Embryonic facial prominence (tissue), 1 donor: Measurements from ENCODE around the gene DIP2C.
A peak's percentile ranks its signal among the peaks of the same experiment; 100 is the strongest.

Experiments
- DNase-seq: peaks from one replicate; pipeline ENCODE4 v3.0.0-alpha.2; 2016; ENCODE audit errors: extremely low spot score

DIP2C gene

DNA sequence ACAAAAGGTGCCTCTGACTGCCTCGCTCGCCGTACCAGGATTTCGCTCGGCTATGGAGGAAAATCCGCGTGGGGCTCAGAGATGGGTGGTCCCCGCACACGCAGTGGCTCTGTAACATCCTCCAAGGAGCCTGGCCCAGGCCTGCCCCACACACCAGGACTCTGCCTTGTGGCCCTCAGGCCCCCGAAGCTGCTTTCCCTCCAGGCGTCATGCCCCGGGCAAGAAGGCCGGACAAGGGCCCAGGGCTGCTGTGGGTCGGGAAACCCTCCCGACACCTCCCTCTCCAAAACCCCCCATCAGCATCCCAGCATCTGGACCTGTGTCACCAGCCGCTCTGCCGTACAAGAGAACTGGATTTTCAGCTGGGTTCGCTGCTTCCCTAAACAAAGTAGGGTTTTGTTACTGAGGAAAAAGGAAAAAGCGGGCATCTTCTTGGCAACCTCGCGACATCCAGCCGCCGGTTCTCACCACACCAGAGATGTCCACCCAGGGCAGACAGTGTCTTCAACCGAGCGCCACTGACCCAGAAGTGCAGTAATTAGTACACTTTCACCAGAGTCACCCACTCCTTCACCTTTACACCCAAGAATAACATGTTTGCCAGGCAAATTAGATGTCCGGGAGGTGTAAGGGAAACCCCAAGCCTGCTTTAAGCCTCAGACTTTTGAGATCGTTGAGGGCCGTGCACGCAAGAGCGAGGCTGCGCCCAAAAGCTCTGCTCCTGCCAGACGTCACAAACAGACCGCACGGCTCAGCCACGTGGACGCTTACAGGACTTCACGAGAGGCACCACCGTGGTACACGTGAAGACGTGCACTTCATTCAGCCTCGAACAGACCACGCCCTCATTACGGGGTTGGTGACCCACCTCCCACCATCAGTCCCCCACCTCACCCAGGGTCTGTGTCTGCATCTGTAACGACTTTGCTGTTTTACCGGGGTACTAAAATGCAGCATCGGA is 62.2 kb downstream of the DIP2C start:
- no peak for DNase-seq

DNA sequence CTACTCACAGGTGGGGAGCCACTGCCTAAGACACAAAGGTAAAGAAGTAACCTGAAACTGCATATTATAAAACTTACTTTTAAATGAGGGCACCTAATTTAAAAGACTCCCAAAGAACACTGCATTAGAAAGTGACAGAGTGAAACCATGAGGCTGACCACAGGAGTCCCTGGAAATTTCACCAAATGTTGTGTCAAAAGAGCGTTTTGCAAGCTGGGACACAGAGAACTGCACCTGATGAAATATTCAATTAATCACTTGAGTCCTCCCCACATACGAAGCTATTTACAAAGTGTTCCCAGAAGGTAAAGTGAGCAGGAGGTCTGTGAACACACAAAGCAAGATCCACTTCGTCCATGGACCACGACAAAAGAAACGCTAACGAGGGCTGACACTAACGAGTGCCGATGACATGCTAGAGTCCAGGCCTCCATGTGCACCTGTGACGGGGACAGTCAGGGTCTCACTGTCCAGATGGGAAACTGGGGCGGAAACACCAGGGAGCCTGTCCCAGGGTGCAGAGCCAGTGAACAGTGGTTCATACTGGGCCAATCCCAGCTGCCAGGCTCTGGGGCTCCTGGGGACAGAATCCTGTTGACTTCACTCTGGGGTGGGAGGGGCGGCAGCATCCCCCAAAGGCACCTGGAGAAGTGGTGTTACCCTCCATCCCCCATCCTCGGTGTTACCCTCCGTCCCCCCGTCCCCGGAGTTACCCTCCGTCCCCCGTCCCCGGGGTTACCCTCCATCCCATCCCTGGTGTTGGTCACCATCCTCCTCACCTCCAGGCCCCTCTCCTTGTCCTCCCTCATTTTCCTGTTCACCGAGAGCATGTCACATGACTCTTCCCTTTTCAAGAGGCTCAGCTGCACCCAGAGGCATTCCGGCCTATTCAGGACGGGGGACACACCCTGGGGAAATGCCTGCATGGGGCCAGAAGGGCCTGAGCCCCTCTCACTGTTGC is 63.4 kb downstream of the DIP2C start:
- no peak for DNase-seq

DNA sequence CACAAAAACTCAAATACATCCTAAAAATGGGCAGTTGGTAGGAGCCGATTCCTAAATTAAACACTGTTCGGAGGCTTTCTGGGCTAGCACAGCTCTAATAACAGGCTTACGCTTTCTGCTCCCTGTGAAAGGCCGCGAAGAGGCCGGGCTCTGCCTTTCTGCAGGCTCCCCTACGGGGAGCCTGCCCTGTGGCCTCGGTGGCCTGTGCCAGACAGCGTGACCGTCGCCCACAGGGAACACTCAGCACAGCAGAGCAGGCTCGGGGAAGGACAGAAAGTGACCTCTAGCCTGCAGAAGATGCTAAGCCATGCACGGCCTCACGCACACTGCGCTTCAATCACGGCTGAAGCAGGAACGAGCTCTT is 64.2 kb downstream of the DIP2C start:
- DNase-seq: no peak

DNA sequence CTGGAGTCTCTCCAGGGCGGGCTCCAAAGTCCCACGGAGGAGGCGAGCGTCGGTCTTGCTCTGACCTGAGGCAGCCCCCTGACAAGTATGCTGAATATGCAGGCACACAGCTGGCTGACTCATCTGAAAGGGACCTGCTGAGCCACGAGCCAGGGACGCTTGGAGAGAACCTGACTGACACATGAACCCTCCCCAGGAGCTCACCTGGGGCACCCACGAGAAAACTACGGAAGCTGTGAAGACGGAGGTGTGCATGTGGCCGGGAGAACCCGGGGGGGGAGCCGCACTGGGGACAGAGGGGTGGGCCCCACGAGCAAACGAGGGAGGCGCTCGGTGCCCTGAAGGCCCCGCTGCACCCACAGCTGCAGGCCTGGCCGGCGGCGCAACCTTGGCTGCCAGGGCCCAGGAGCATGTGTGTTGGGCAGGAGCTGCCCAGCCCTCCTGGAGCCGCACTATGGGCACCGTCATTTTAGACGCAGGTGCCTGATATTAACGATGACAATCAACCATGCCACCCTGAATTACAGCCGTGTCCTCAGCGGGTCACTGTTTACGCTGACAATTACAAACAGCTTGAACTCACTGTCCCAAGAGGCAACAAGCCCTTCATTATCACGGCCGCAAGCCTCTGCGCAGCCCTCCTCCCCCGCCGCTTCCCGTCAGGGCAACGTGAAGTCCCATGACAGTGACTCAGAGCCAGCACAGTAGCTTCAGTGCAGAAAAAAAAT is 64.7 kb downstream of the DIP2C start:
- no peak for DNase-seq

DNA sequence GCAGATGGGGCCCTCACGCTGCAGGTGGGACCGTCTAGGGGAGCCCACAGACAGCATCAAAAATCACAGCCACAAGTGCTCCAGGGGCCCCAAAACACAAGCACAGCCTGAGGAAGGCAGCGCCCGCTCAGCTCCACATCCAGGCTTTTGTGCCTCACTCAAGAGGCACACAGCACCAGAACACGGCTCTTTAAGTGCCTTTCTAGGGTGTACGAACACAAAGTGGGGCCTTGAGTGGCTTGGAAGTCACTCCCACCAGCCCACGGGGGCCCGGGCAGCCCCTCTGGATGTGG is 65.2 kb downstream of the DIP2C start:
- no peak for DNase-seq

DNA sequence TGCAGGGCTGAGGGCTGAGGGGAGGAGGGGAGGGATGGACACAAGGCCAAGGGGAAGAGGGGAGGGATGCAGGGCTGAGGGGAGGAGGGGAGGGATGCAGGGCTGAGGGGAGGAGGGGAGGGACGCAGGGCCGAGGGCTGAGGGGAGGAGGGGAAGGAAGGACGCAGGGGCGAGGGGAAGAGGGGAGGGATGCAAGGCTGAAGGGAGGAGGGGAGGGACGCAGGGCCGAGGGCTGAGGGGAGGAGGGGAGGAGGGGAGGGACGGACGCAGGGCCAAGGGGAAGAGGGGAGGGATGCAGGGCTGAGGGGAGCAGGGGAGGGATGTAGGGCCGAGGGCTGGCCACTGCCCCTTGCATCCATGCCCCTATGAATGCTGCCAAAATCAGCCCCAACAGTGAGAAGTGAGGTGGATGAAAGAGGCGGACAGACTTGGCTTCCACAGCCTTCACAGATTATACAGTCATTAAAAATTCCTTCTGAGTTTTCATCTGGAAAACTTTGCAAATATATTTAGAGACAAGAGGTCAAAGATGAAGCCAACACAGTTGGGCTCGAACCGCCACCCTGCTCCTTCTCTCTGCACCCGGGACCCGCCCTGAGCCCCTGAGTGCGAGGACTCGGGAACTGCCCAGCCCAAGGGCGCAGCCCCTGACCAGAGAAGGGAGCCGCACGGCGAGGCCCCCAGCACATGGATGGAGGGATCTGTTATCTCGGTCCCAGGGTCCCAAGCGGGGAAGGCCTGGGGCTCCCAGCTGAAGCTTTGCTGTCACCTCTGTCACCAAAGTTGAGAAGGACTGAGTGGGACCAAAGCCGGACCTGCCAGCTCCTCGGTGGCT is 65.8 kb downstream of the DIP2C start:
- DNase-seq: no peak

DNA sequence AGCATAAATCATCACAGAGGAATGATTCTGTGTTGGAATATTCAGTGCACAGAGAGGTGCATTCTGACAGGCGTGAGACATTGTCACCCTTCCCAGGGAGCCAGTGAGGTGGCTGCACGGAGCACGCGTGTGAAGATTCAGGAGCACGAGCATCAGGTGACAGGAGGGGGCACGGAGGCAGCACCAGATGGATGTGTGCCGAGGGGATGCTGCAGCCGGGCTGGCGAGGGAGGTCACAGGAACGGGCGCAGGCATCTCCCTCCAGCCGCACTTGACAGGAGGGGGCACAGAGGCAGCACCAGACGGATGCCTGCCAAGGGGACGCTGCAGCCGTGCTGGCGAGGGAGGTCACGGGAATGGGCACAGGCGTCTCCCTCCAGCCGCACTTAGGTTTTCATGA is 66.5 kb downstream of the DIP2C start:
- DNase-seq: no peak

DNA sequence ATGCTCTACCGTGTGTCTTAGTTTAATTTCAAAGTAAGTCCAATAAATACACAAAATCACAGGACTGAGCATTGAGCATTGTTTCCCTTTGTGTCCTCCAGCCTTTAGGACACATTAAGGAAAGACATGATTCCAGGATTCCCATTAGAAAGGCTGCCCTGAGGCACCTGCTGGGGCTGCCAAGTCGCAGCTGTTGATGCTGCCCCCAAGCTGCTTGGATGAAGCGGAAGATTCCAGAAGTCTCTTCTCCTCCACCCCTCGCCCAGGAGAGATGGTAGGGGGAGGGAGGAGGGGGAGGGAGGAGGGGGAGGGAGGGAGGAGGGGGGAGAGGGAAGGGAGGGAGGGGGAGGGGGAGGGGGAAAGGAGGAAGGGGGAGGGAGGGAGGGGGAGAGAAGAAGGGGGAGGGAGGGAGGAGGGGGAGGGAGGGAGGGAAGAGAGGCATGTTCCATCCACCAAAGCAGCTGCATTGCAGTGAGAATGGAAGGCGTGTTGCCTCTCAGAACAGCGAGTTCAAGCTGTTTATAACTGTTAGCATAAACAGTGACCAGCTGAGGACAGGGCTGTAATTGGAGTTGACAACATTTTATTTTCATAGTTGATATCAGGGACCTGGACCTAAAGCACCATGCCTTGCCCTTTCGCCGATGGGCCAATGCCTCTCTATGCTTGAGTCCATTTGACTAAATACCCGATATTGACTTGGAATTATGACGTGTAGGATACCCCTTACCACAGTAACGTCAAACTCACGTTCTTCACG is 67.3 kb downstream of the DIP2C start:
- DNase-seq: peak; percentile 100

DNA sequence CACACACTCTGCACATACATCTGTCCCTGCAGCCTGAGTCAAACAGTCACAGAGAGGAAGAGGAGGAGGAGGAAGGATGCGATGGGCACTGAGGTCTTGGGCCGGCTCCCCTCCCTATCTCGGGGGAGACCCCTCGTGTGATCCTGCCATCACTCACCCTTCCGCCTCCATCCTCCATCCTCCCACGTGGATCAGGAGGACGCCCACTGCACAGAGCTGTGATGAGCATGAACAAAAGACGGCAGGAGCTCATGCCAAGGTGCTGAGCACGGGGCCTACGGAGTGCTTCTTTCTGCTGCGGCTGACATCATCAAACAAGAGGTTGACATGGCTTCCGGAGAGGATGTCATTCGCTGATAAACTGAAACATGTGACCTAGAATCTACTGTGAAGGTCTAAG is 68.0 kb downstream of the DIP2C start:
- no peak for DNase-seq

DNA sequence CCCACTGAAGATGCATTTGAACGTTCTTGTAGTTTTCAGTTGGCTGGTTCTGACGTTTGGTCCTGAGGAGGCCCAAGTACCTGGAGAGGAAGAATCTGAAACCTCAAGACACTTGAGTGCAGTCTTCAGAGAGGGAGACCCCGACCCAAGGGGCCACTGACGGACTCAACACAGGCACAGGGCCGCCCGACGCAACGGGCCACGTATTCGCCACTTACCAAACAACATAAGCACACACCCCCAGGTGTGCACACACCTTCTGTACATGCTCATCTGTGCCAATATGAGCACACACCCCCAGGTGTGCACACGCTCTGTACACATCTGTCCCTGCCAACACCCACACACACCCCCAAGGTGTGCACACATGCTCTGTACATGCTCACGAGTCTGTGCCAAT is 68.5 kb downstream of the DIP2C start:
- DNase-seq: no peak

DNA sequence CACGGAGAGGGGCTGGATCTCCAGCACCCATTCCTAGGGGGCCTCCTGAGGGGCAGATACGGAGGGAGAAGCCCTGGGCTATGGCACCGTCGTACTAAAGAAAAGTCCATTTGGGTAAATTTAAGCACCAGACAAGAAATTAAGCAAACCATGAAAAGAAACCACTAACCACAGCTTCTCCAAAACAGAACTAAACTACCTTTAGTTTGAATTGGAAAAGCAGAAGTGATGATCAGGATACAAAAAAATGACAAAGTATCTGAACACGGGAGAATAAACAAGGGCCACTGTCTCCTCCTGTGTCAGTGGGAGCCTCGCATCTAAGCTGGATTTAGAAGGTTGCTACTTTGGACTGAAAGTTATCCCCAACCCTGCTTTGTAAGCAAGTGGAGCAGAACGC is 69.1 kb downstream of the DIP2C start:
- no peak for DNase-seq

DNA sequence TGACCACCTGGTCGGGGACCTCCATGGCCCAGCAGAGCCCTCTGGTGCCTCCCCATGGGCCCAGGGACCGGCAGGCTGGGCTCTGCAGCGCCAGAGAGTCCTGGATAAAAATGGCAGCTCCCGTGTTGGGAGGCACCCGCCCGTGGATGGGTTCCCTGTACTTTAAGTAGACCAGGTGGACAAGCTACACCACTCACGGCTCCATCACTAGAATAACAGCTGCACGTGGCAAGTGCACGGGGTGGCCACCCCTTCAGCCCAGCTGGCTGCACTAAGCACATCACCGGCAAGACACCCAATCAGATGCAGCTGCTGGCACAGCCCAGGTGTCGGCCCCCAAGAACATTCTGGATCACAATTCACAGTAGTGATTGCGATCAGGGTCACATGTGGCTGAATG is 69.8 kb downstream of the DIP2C start:
- DNase-seq: no peak

DNA sequence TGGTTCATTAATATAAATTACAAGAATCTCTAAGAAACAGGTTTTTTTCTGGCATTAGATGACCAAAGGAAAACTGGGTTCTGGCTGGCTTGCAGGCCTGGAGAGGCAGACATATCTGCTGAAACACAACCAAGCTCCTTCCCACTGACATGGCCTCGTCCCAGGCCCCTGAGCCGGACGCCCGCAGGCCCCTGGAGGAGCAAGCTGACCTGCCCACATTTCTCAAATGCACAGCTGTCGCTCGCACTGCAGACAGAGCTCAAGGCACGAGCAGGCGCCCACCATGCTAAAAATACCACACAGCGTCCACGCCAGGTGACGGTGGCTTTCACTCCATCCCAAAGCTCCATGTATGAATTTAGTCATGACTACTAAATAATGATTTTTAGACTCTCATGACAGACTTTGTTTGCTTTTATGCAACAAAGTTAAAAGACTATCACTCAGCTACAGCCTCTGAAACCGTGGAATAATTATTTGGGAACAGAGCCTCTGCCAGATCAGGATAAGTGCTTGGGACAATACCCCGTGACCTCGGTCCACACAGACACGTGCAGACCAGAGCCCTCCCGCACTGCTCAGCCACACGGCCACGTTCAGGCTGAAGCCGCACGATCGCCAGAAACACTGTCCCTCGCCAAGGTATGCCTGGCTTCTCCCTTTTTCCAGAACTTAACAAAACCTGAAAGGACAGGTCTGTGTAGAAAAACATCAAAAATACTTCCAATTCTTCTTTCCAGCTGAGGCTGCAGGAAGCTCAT is 71.1 kb downstream of the DIP2C start:
- DNase-seq: no peak

DNA sequence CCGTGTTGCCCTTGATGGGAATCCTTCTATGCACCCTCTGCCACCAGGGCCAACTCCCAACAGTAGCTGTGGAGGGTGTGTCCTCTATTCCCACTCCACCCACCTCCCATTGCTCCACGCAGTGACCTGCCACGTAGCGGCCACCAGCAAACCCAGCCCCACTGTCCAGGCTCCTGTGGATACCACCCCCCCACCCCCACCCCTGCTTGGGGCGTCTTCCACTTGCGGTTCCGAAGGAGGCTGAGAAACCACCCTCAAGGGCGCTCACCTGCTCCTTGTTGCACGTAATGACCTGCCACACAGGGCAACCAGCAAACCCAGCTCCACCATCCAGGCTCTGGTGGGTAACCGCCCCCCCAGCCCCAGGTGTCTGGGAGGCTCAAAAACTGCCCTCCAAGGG is 72.0 kb downstream of the DIP2C start:
- no peak for DNase-seq

DNA sequence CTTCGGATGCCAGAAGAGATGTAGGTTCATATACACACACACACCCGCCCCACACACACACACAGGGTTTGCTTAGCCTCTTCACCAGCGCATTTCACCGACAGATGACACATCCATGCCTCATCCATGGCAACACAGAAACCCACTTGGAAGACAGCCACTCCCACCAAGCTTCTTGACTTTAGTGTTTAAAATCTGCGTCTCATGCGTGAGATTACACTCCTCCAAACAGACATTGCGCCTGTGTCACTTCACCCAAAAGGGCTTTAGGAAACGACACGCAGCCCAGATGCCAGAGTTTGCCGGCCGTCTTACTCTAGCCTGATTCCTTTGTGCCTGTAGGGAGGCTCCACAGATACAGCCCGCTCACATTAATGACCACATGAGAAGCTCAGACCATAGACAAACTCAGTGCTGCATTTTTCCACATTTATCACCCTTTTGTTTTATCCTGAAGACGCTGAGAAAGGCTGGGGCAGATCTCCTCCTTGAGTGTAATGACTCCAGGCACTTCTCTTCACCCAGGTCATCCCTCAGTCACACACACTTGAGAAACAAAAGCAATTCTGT is 73.8 kb downstream of the DIP2C start:
- DNase-seq: no peak

DNA sequence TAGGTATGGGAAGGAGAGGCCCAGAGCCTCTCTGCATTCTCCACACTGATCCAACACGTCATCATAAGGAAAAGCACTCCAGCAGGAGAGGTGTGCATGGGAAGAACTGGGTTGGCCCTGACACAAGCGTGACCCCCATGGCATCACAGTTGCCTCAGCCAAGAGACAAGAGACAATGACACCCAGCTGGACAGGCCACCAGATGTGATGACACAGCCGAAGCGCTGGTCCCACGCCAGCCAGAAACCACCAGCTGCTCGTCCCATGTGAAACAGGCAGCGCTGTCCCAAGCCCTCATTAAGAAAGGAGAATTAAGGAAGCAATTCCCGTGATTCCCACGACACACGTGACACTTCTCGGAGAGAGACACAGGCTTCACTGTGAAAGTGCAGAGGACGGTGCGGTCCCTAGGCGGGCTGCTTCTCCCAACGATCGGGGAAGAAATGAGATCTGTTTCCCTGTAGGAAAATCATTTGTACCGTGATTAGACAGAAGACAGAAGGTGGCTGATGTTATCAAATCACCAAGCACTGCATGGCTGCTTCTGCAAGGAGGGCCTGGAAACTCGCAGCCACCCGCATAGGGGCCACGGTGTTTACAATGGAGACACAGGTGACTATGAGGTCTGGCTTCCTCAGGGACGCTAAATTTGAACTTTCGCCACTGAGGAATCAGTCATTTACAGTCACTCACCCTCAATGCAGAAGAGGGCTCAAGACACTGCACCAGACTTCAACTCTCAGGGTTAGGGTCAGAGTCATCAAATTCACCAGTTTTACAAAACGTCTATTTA is 74.5 kb downstream of the DIP2C start:
- DNase-seq: no peak

DNA sequence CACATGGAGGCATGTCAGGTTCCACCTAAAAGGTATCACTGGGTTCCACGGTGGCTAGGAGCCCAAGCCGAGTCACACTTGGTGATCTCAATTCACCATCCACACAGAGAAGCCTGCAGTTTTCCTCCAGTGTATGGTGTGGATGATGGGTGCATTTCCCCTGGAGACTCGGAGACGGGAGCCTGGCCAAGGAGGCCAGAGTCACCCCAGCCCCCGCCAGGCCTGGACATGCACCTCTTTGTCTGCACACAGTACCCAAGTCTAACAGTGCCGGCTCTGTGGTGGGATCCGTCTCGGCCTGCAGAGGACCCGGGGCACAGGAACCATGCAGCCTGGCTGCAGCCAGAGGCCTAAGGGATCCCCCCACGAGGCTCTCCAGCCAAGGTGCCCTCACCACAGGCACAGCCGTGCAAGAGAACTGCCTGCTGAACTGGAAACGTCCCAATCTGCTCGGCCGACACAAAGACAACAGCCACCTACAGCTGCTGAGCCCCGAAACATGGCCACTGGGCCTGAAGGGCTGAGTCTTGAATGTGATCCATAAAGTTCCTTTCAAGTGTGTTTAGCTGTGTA is 75.2 kb downstream of the DIP2C start:
- no peak for DNase-seq
